K562 (cell line): ENCODE results near the gene DCAF17. TPM values are rescaled to one million over a fixed set of nuclear protein-coding genes. Genes with fewer than 3 reads are reported as not detected.
A peak's percentile ranks its signal among the peaks of the same experiment; 100 is the strongest.

Experiments used
- ARNT ChIP-seq, 2 experiments: fragments of 450-650 bp; IDR thresholded peaks; 2 replicates each; pipeline ENCODE4 v1.6.1; 2016; ENCODE audit warnings: mild to moderate bottlenecking in 1 of 2
- BRCA1 ChIP-seq, 2 experiments: fragments of 450-650 bp in 1 of 2; sonication (generic) in 1 of 2; formaldehyde crosslinking in 1 of 2; IDR thresholded peaks; 2 replicates each; pipeline versions ENCODE4 v1.5.0 to v1.6.1; 2017 to 2020; ENCODE audit warnings: mild to moderate bottlenecking in 1 of 2, missing genetic modification reagents in 1 of 2
- CHD2 ChIP-seq: IDR thresholded peaks from 2 replicates; pipeline ENCODE4 v1.6.1; 2011; ENCODE audit warnings: low read depth, low read length
- EWSR1 ChIP-seq: fragments of 450-650 bp; IDR thresholded peaks from 2 replicates; pipeline ENCODE4 v1.6.1; 2018; ENCODE audit warnings: borderline replicate concordance, mild to moderate bottlenecking, low read depth, moderate library complexity; ENCODE audit not compliant: partially characterized antibody
- GABPA ChIP-seq: fragments of 200-800 bp; sonication (Bioruptor generic); conservative IDR thresholded peaks from 2 replicates; pipeline ENCODE4 v1.6.1; 2016; ENCODE audit warnings: low read depth, missing genetic modification characterization, missing compliant biosample characterization
- KDM4B ChIP-seq, 2 experiments: fragments of 450-650 bp in 1 of 2; sonication (generic) in 1 of 2; IDR thresholded peaks; 2 replicates each; pipeline ENCODE4 v1.6.1; 2016 to 2017; ENCODE audit warnings: borderline replicate concordance in 2 of 2, antibody characterized with exemption in 1 of 2, low read depth in 1 of 2, mild to moderate bottlenecking in 1 of 2
- MCM2 ChIP-seq: fragments of 450-650 bp; IDR thresholded peaks from 2 replicates; pipeline ENCODE4 v1.6.1; 2017; ENCODE audit warnings: low read depth, mild to moderate bottlenecking
- MEF2D ChIP-seq: conservative IDR thresholded peaks from 2 replicates; pipeline ENCODE4 v1.6.1; 2016; ENCODE audit warnings: low read depth, missing genetic modification characterization, missing compliant biosample characterization
- MTA1 ChIP-seq: fragments of 450-650 bp; IDR thresholded peaks from 2 replicates; pipeline ENCODE4 v1.6.1; 2017; ENCODE audit warnings: borderline replicate concordance
- NBN ChIP-seq: fragments of 450-650 bp; IDR thresholded peaks from 2 replicates; pipeline ENCODE4 v1.6.1; 2016; ENCODE audit warnings: low read depth, mild to moderate bottlenecking
- NR4A1 ChIP-seq, 2 experiments: fragments of 250-450 bp in 1 of 2; fragments of 450-650 bp in 1 of 2; sonication (Bioruptor Pico) in 1 of 2; IDR thresholded peaks; 2 replicates each; pipeline versions ENCODE4 v1.4.0 to v1.6.1; 2016 to 2020; ENCODE audit warnings: mild to moderate bottlenecking in 2 of 2, missing compliant biosample characterization in 1 of 2, missing genetic modification characterization in 1 of 2, moderate library complexity in 1 of 2
- POLR2A ChIP-seq: fragments of 450-650 bp; conservative IDR thresholded peaks from 2 replicates; pipeline ENCODE4 v1.6.1; 2016
- POLR2G ChIP-seq: fragments of 200-400 bp; formaldehyde crosslinking; IDR thresholded peaks from 2 replicates; pipeline ENCODE4 v1.6.1; 2017; ENCODE audit warnings: low read depth, mild to moderate bottlenecking, antibody characterized with exemption, low read length, moderate library complexity
- SMAD2 ChIP-seq: fragments of 150-350 bp; IDR thresholded peaks from 2 replicates; pipeline ENCODE4 v1.6.1; 2014; ENCODE audit warnings: low read depth, mild to moderate bottlenecking, low read length
- SPI1 ChIP-seq: IDR thresholded peaks from 2 replicates; pipeline ENCODE4 v1.6.1; 2011; ENCODE audit warnings: low read depth, low read length, control low read depth, borderline replicate concordance
- TAF9B ChIP-seq: fragments of 450-650 bp; IDR thresholded peaks from 2 replicates; pipeline ENCODE4 v1.6.1; 2018; ENCODE audit warnings: mild to moderate bottlenecking; ENCODE audit not compliant: partially characterized antibody
- TCFL5 ChIP-seq: fragments of 250-450 bp; sonication (Bioruptor Pico); conservative IDR thresholded peaks from 2 replicates; pipeline ENCODE4 v1.6.1; 2021; ENCODE audit warnings: mild to moderate bottlenecking, moderate library complexity, matching md5 sums
- TEAD1 ChIP-seq, 2 experiments: fragments of 450-650 bp in 1 of 2; sonication (generic) in 1 of 2; formaldehyde crosslinking; IDR thresholded peaks; 2 replicates each; pipeline versions ENCODE4 v1.4.0 to v1.8.0; 2020 to 2022; ENCODE audit warnings: mild to moderate bottlenecking in 2 of 2, missing genetic modification reagents in 1 of 2
- TEAD2 ChIP-seq: fragments of 450-650 bp; IDR thresholded peaks from 2 replicates; pipeline ENCODE4 v1.6.1; 2016; ENCODE audit warnings: missing genetic modification characterization, control low read depth, missing compliant biosample characterization
- ZNF175 ChIP-seq: fragments of 200-800 bp; sonication (Bioruptor generic); IDR thresholded peaks from 2 replicates; pipeline ENCODE4 v1.6.1; 2016; ENCODE audit warnings: low read depth, mild to moderate bottlenecking, missing genetic modification characterization, missing compliant biosample characterization
- polyA plus RNA-seq, 8 experiments: library from polyadenylated mRNA; depleted of rRNA in 4 of 8; stranded (reverse) in 5 of 8; unstranded in 3 of 8; fragments of >200 nt; fragmentation: Nextera tagmentation in 2 of 8; fragmentation: Illumina TruSeq in 1 of 8; extraction: Ambion mirVana in 2 of 8; extraction: Trizol in 1 of 8; gene quantifications; 2 replicates each; pipeline versions ENCODE4 v1.2.1 to v1.2.3, GENCODE V29; 2011 to 2014; ENCODE audit warnings: inconsistent platforms in 1 of 8, missing spikeins in 1 of 8
- total RNA-seq, 7 experiments: library from RNA; depleted of rRNA in 6 of 7; stranded (reverse); fragments of >200 nt in 6 of 7; fragmentation: Illumina TruSeq in 2 of 7; extraction: Trizol in 2 of 7; gene quantifications; 2 replicates each; pipeline versions ENCODE4 v1.2.1 to v1.2.3, GENCODE V29; 2011 to 2021; ENCODE audit warnings: low replicate concordance in 1 of 7
- TF ChIP-seq, protein P1 (sequence below), 2 experiments: fragments of 250-450 bp in 1 of 2; fragments of 450-650 bp in 1 of 2; sonication (Bioruptor Pico) in 1 of 2; IDR thresholded peaks; 2 replicates each; pipeline versions ENCODE4 v1.6.1 to v1.8.0; 2016 to 2021; ENCODE audit warnings: mild to moderate bottlenecking in 2 of 2, moderate library complexity in 2 of 2, missing compliant biosample characterization in 1 of 2, missing genetic modification characterization in 1 of 2
- TF ChIP-seq, protein P2 (sequence below): sonication (generic); formaldehyde crosslinking; IDR thresholded peaks from 2 replicates; pipeline ENCODE4 v1.8.0; 2022; ENCODE audit warnings: mild to moderate bottlenecking, missing genetic modification reagents, borderline replicate concordance
- TF ChIP-seq, protein P3 (sequence below): sonication (generic); formaldehyde crosslinking; IDR thresholded peaks from 2 replicates; pipeline ENCODE4 v1.4.0; 2020; ENCODE audit warnings: mild to moderate bottlenecking, missing genetic modification reagents

DCAF17 gene
- total and polyA plus RNA-seq, 9 of the 15 experiments (the other 6 are each of a cell fraction or from before 2014, with no cell fraction given): 10.0 to 38.5 (median 27.1) TPM

DNA sequence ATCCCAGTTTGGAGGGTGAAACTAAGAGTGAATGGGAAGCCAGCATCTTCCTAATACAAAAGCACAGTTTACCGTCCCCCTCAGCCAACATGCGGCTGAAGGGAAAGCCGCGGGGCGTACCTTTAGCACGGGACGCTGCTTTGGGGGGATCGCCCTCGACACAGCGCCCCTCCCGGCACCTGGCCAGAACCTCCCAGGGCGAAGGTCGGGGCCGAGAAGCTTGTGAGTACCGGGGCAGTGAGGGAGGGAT lies 338 bp upstream of the DCAF17 start, which contains the start of gene METTL8 (continued):
- TF ChIP-seq, protein P1, sequence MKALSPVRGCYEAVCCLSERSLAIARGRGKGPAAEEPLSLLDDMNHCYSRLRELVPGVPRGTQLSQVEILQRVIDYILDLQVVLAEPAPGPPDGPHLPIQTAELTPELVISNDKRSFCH (CRISPR knock-in tag; IDR thresholded peaks at IDR 0.05): no peak
- TF ChIP-seq, protein P1 (tag; IDR thresholded peaks at IDR 0.05): no peak
- TF ChIP-seq EWSR1 (no peak), POLR2G (no peak), GABPA (no peak), KDM4B (IDR thresholded peaks at IDR 0.05; ENCODE audit: borderline replicate concordance in 2 of 2, low read depth in 1 of 2) (no peak), ZNF175 (CRISPR knock-in tag) (no peak), SMAD2 (no peak), TEAD1 (CRISPR knock-in tag; IDR thresholded peaks at IDR 0.05) (no peak), NBN (peak; percentile 94), ARNT (IDR thresholded peaks at IDR 0.05) (no peak; a peak in 3 of 4 replicates), BRCA1 (IDR thresholded peaks at IDR 0.05) (no peak), BRCA1 (CRISPR knock-in tag; IDR thresholded peaks at IDR 0.05) (no peak), MTA1 (0 out of 2 replicates have a peak, but pooled peaks have one; percentile 34), SPI1 (no peak), TAF9B (no peak), CHD2 (peak; percentile 54), TCFL5 (CRISPR knock-in tag) (no peak), NR4A1 (CRISPR knock-in tag; IDR thresholded peaks at IDR 0.05) (no peak), NR4A1 (tag; IDR thresholded peaks at IDR 0.05) (no peak), MEF2D (tag) (no peak), MCM2 (no peak), TEAD2 (tag) (no peak), POLR2A (peak; percentile 91)
- TF ChIP-seq, protein P2, sequence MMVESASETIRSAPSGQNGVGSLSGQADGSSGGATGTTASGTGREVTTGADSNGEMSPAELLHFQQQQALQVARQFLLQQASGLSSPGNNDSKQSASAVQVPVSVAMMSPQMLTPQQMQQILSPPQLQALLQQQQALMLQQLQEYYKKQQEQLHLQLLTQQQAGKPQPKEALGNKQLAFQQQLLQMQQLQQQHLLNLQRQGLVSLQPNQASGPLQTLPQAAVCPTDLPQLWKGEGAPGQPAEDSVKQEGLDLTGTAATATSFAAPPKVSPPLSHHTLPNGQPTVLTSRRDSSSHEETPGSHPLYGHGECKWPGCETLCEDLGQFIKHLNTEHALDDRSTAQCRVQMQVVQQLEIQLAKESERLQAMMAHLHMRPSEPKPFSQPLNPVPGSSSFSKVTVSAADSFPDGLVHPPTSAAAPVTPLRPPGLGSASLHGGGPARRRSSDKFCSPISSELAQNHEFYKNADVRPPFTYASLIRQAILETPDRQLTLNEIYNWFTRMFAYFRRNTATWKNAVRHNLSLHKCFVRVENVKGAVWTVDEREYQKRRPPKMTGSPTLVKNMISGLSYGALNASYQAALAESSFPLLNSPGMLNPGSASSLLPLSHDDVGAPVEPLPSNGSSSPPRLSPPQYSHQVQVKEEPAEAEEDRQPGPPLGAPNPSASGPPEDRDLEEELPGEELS: peak; percentile 94; the same call in 1 of the 2 replicates
- TF ChIP-seq, protein P3, sequence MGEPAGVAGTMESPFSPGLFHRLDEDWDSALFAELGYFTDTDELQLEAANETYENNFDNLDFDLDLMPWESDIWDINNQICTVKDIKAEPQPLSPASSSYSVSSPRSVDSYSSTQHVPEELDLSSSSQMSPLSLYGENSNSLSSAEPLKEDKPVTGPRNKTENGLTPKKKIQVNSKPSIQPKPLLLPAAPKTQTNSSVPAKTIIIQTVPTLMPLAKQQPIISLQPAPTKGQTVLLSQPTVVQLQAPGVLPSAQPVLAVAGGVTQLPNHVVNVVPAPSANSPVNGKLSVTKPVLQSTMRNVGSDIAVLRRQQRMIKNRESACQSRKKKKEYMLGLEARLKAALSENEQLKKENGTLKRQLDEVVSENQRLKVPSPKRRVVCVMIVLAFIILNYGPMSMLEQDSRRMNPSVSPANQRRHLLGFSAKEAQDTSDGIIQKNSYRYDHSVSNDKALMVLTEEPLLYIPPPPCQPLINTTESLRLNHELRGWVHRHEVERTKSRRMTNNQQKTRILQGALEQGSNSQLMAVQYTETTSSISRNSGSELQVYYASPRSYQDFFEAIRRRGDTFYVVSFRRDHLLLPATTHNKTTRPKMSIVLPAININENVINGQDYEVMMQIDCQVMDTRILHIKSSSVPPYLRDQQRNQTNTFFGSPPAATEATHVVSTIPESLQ (CRISPR knock-in tag): no peak; the same call in 1 of the 2 replicates
